Colonic mucosa (tissue), 4 donors: Measurements from ENCODE around the gene TFAP2D. TPM values are rescaled to one million over a fixed set of nuclear protein-coding genes. Genes with fewer than 3 reads are reported as not detected.

Experiments
- DNase-seq: peaks from one replicate; pipeline ENCODE4 v3.0.0-alpha.2; 2020
- H3K27ac ChIP-seq: fragments of 200-600 bp; one replicate; pipeline ENCODE4 v1.8.0; 2021
- H3K27me3 ChIP-seq: fragments of 200-600 bp; one replicate; pipeline ENCODE4 v1.8.0; 2021
- H3K36me3 ChIP-seq: fragments of 200-600 bp; one replicate; pipeline ENCODE4 v1.8.0; 2021
- H3K4me1 ChIP-seq: fragments of 200-600 bp; one replicate; pipeline ENCODE4 v1.8.0; 2021; ENCODE audit warnings: mild to moderate bottlenecking
- H3K4me3 ChIP-seq: fragments of 200-600 bp; one replicate; pipeline ENCODE4 v1.8.0; 2021
- H3K9ac ChIP-seq, 2 donors: one replicate each; pipeline ENCODE4 v1.7.0; 2013; ENCODE audit warnings: control low read depth in 2 of 2, low read depth in 2 of 2, low read length in 2 of 2
- H3K9me3 ChIP-seq: fragments of 200-600 bp; one replicate; pipeline ENCODE4 v1.8.0; 2021
- CTCF ChIP-seq: fragments of 200-600 bp; IDR thresholded peaks from one replicate; pipeline ENCODE4 v1.8.0; 2022; ENCODE audit warnings: antibody characterized with exemption, mild to moderate bottlenecking
- intact Hi-C: fragments of 100-400 bp; cut with DNase I; formaldehyde crosslinking; loops from one replicate; pipeline ENCODE4 v1.14.1; 2022
- total RNA-seq, 2 donors: library from RNA; stranded (reverse); fragmentation: NEBNext Ultra II Directional in 1 of 2; extraction: Animal tissue kit (Norgen Biotek cat#: 25700) in 1 of 2; gene quantifications; one replicate each; pipeline ENCODE4 v1.2.1, GENCODE V29; 2021
- donor health status: healthy.
- donor health status: DM: no; HTN: no; CAD: no.
- donor health status: DM: no; HTN: no; CAD: no.

The TFAP2D gene
- total RNA-seq, 2 donors from 2014 or later = not detected

GRCh38 chr6:50822078-50822476 lies 108.8 kb downstream of the TFAP2D start:
- H3K9ac ChIP-seq = no peak overlapping the region
- intact Hi-C loops = no loop called here
- H3K4me1 ChIP-seq = no peaks in the 10 kb centered on the region
- peaks cover 84% of the 10 kb centered on the region for H3K27me3 ChIP-seq
- H3K9me3 ChIP-seq = no peaks in the 10 kb centered on the region
- no peaks in the 10 kb centered on the region for H3K36me3 ChIP-seq
- TF ChIP-seq CTCF = no peak
- no peak for DNase-seq
- no peak overlapping the region for H3K4me3 ChIP-seq
- H3K27ac ChIP-seq = no peak overlapping the region

Other genes starting within 250 kb of the TFAP2D start
- gene TFAP2B, start 105.3 kb downstream of the TFAP2D start, total RNA-seq = not detected